ENCODE data around the gene SMIM45.

Gene SMIM45

GRCh38 chr22:41922328-41922727, 29.6 kb upstream of the SMIM45 start:
- no peak for DNase-seq
- peaks cover 9% of the 10 kb centered on the region for H3K4me1 ChIP-seq
- no peak overlapping the region for H3K27ac ChIP-seq
- no peak overlapping the region for H3K4me3 ChIP-seq
- TF ChIP-seq POLR2A (IDR thresholded peaks at IDR 0.05): no peak
- TF ChIP-seq CTCF (IDR thresholded peaks at IDR 0.05): no peak
- WGBS, 2 donors: 95% methylated on average over 5 of the region's 5 CpGs
- intact Hi-C loops (cut with DNase I; ENCODE audit: low total_unique reads): no loop called here
- no peaks in the 10 kb centered on the region for H3K27me3 ChIP-seq
- no peaks in the 10 kb centered on the region for H3K9me3 ChIP-seq
- H3K36me3 ChIP-seq (ENCODE audit: low read depth, missing control alignments): no peaks in the 10 kb centered on the region

DNA sequence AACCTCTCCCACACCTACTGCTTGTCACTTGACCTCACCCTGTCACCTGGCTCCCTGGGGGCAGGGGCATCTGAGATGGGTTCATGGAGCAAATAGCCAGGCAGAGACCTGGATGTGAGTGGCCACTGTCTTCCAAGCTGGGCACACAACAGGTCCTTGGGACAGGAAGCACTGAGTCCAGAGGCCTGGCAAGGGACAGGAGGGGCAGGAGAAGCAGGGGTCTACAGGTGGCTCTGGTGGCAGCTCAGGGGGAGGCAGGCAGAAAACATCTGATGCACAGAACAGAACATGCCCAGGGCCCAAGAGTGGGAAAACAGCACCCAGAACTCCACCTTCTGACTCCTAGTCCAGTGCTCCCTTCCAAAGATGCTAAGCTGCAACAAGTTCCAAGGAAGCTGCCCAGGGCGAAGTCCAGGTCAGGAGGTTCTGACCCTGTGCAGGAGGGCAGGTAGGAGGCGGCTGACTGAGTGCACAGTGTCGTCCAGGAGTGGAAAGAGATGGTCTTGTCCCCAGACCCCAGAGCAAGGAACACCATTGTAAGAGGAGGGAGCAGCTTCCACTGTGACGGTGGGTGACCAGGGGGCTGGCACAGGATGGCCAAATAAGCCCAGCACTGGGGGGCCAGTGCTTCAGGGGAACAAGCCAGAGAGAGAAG, 28.9 kb upstream of the SMIM45 start:
- Histone ChIP-seq H3K4me3 (no peak overlapping the region), H3K4me1 (peaks cover 9% of the 10 kb centered on the region), H3K27me3 (no peaks in the 10 kb centered on the region), H3K9me3 (no peaks in the 10 kb centered on the region), H3K27ac (no peak overlapping the region), H3K36me3 (ENCODE audit: low read depth, missing control alignments) (no peaks in the 10 kb centered on the region)
- DNase-seq: no peak
- WGBS, 2 donors: 91 to 96% methylated on average over 4 of the region's 4 CpGs
- TF ChIP-seq POLR2A (IDR thresholded peaks at IDR 0.05): no peak
- no peak for TF ChIP-seq CTCF (IDR thresholded peaks at IDR 0.05)
- intact Hi-C loops (cut with DNase I; ENCODE audit: low total_unique reads): no loop called here

DNA sequence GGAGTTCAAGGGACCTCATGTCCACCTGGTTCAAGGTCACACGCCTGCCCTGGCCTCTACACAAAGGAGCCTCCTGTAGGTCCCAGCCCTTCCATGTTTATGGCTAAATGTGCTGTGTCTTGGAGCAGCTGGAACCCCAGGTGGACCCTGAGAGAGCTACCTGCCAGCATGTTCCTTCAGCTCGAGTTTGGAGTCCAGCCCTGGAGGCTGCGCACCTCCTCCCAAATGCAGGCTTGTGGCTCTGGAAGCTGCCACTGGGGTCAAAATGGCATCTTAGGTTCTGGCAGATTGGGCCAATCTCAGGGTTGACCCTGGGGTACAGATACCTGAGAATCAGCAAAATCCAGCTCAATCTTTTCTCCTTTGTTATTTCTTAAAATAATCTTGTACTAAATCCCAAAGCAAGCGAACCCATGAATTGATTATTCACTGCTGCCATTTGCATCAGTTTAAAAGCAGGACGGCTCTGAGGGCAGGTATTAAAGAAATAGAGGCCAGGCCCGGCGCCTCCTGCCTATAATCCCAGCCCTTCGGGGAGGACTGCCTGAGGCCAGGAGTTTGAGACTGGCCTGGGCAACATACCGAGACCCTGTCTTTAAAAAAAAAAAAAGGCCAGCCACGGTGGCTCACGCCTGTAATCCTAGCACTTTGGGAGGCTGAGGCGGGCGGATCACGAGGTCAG, 28.2 kb upstream of the SMIM45 start:
- Histone ChIP-seq H3K27ac (no peak overlapping the region), H3K4me1 (peaks cover 9% of the 10 kb centered on the region), H3K4me3 (no peak overlapping the region), H3K27me3 (no peaks in the 10 kb centered on the region), H3K36me3 (ENCODE audit: low read depth, missing control alignments) (no peaks in the 10 kb centered on the region), H3K9me3 (no peaks in the 10 kb centered on the region)
- DNase-seq: no peak
- intact Hi-C loops (cut with DNase I; ENCODE audit: low total_unique reads): no loop called here
- 85 to 94% methylated on average over 14 of the region's 14 CpGs for WGBS, 2 donors
- TF ChIP-seq POLR2A (IDR thresholded peaks at IDR 0.05) (no peak), CTCF (IDR thresholded peaks at IDR 0.05) (no peak)

DNA sequence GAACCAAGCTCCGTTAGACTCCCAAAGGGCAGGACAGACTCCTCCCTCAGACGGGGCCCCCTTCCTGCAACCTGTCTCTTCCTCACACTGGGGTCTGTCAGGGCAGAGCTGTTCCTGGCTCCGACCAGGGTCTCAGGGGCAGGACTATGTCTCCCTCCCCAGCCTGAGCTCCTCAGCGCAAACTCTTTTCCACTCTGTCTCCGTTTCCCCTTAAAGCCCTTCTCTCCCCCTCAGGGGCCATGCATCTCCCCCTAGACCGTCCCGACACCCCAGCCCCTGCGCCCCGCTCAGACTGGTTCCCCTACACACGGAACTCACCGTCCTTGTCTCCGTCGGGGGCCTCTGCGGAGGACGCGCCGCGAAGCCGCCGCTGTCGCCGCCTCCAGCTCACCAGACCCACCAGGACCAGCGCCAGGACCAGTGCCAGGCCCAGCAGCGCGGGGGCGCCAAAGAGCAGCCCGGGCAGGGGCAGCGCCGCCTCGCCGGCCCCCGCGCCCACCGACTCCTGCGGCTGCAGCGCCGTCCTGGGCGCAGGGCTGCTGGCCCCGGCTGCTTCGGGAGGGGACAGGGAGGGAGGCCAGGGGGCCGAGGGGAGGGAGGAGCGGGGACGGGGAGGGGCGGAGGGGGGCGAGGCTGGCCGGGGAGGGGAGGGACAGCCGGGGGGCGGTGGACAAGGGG, 26.0 kb upstream of the SMIM45 start:
- peak; percentile 71 for DNase-seq
- H3K4me3 ChIP-seq: peak overlapping the region; percentile 38 to 42
- 9 to 17% methylated on average over 20 to 29 of the region's 48 CpGs for WGBS, 2 donors
- intact Hi-C loops (cut with DNase I; ENCODE audit: low total_unique reads): no loop called here
- no peaks in the 10 kb centered on the region for H3K9me3 ChIP-seq
- TF ChIP-seq POLR2A (IDR thresholded peaks at IDR 0.05): no peak
- peak in 2 of 3 experiments; percentile 28 to 48 for TF ChIP-seq CTCF (IDR thresholded peaks at IDR 0.05)
- no peak overlapping the region for H3K27ac ChIP-seq
- peaks cover 2% of the 10 kb centered on the region for H3K4me1 ChIP-seq
- H3K27me3 ChIP-seq: no peaks in the 10 kb centered on the region
- H3K36me3 ChIP-seq (ENCODE audit: low read depth, missing control alignments): no peaks in the 10 kb centered on the region
